COLO668 (cell line): ENCODE results near the gene STAT1.

Experiments
- DNase-seq: peaks from one replicate; lab custom pipeline; 2025; ENCODE audit not compliant: unreplicated experiment; lab: John Stamatoyannopoulos, UW

STAT1 gene

GRCh38 chr2:190986221-190986953, 27.6 kb downstream of the STAT1 start:
- peak; percentile 34 for DNase-seq

DNA sequence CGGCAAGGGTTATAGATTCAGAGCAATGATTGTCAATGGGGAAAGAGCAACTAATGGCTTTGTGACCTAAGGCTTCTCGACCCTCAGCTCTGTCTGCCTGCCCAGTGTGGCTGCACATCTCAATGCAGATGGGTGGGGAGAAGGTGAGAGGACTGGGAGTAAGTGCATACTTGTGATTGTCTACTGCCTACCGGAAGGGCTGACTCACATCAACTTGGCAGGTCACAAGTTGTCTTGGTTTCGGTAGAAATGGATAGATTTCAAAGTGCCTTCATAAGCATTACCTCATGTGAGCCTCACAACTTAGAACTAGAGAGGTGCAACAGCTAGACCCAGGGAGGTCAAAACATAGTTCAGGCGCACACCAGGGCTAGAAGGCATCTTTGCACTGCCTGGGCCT, 29.4 kb downstream of the STAT1 start:
- DNase-seq, result no peak

DNA sequence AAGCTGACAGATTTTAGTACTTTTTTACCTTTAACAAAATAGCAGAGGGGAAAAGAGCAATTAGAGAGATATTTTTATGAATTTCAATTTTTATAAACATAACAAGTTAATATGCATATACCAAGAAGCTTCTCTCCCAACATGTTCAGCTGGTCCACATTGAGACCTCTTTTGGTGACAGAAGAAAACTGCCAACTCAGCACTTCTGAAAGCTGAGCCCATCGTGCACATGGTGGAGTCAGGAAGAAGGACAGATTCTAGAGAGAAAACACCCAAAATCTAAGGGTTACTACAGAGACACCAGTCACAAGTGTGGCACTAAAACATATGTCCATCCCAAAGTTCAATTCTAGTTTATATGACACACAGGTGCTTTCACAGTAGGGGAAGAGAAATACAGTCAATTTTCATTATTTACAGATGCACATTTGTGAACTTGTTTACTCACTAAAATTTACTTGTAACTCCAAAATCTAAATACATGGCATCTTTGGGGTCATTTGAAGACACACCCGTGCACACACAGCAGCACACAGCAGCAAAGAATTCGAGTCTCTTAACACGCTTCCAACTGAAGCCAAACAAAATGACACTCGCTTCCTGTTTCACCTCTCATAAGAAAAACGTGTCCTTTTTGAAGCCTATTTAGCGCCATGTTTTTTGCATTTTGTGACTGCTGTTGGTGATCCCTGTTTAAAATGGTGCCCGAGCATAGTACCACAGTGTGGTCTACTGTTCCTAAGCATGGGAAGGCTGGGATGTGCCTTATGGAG, 31.5 kb downstream of the STAT1 start:
- DNase-seq, result no peak

DNA sequence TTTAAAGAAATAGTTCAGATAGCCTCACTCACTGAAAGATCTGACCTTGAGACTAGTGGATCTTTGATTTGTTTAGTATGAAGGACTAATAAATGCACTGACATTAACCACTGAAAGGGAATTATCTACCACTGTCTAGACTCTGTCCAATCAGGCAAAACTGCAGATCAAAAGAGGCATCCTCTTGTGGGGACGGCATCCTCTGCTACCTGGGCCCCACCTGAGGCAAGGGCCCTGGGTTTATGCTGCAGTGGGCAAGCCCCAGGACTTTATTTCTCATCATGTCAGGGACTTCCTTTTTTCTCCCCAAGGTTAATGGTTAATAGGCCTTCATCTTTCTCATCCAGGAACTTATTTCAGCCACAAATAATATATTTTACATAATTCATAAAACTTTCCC, 32.2 kb downstream of the STAT1 start:
- no peak for DNase-seq

DNA sequence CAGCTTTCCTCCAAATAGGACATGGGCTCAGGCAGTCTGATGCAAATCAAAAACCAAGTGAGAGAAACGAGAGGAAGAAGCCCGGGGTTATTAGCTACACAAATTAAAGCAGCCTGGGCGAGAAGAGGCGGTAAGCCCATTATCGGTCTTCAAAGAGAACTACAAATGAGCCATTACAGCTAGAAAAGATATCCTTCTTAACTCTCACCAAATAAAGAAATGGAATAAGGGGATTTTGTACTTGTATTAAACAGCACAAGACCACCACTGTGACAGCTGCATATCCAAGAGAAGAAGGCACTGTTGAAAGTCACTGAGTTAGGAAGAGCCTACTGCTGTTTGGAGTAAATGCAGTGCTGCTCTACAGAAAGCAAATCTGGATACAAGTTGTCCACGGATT, 32.6 kb downstream of the STAT1 start:
- DNase-seq, result no peak

DNA sequence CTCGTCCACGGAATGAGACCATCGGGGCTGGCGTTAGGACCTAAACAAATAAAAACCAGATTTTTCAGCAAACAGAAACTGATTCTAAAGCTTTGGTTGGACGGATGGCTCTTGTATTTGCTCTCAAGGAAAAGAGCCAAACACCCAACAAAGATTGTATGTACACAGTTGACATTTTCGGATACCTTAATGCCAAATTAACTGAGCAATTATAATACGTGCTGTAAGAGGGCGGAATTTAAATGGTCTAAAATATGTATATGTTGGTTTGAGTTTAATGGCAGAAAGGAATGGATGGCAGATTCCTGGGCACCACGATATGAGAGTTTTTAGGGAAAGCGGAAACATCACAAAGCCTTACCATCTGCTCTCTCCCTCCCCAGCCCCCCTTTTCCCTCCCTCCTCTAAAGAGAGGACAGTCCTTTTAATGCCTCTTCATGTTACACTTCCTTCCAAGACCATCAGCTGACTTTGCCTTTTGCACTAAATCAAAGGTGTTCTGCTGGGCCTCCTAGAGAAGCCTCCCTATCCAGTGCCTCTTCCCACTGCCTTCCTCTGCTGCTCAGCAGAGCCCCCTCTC, 33.3 kb downstream of the STAT1 start:
- DNase-seq, result no peak

DNA sequence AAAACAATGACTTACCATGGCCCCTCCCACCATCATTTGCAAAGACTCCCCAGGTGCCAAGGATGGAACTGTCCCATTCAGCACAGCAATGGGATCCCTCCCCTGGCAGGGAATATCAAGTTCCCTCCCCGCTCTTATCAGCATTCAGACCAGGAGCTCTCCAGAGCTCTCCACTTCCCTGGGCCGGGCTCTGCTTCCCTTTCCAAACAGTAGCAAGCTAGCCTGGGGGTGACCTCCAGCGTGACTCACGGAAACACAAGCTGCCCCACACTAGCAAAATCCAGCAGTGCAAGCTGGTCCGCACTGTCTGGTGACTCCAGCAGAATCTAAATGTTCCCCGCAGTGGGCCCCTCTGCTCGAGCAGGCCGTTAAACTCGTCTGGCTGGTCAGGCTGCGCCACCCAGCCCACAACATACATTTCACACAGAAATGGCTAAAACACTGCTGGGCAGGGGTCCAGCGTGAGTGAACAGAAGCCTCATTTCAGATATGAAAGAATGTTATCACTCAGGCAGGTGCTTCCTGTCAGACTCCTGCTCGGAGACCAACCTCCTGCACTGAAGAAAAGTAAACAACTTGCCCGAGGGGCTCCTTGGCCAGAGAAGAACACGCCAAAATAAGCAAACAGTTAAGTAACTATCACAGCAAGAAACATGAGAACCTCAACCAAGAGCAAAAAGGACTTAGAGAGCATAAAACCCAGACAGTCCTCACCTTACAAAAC, 33.9 kb downstream of the STAT1 start:
- peak; percentile 58 for DNase-seq

GRCh38 chr2:190978389-190979053, 35.5 kb downstream of the STAT1 start:
- DNase-seq, result no peak

DNA sequence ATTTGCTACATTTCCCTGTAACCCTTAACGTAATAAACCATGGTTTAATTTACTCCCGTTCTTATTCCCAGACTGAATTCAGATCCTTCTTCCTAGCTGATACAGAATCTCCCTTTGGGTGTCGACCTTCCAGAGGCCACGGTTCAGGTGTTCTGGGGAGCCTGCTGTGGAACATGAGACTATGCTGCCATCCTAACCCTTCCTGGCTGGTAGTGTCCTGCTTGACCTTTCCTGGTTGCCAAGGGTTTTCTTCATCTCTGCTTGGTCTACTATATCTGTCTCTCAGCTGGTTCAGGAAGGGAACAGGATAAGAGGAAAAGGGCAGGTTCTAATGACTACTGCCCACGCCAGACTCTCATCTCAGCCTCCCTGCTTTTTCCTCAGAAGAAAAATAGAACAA, 36.5 kb downstream of the STAT1 start:
- DNase-seq, result no peak

DNA sequence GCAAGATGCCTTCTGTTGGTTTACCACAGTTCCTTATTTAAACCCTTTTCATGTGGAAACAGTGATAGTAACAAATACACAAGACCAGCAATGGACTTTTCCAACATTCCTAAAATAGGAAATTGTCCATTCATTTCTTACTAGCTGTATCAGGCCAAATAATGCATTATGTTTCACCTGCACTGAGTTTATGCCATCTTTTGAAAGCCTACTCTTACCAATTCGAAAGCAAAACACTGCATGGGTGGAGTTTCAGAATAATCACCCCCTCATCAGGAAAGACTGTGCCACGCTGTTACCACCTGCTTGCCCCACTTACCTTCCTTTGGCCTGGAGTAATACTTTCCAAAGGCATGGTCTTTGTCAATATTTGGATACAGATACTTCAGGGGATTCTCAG, 37.5 kb downstream of the STAT1 start:
- DNase-seq, result no peak

- no peak for DNase-seq
These were observed 39.2 kb downstream of the STAT1 start for GRCh38 chr2:190974629-190975361.

GRCh38 chr2:190973726-190974628, 40.0 kb downstream of the STAT1 start:
- no peak for DNase-seq

GRCh38 chr2:190973262-190973661, 40.7 kb downstream of the STAT1 start:
- DNase-seq, result no peak

DNA sequence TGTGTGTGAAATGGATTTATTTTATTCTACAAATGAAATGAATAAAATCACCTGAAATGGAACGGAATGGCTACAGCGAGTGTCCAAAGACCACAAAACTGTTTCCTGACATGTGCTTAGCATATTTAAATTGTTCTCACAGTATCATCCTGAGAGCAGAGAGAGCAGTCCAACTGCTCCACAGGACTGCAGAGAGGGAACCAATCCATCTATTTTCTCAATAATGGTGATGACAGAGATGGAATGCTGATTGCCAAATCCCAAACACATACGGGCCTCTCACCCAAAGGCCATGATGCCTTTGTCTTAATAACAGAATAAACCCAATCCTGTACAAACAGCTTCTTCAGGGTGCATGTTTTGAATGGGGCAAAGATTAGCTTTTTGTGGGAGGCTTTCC, 41.1 kb downstream of the STAT1 start:
- DNase-seq, result no peak

DNA sequence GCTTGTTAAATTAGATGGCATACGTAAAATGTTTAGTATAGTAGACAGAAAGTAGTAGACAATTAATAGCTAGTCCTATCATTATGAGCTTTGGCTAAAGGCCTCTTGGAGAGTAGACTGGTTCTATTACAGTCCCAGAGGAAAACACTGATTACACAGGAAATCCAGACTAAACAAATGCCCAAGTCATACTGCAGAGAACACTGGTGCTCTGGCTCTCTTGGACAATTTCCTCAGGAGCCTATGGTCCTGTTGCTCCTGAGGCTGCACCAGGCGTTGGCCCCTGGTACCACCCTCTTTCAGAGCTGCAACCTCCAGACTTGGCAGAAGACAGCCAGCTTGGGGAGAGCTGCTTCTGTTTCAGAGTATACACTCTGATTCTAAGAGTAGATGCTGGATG, 41.8 kb downstream of the STAT1 start:
- no peak for DNase-seq

DNA sequence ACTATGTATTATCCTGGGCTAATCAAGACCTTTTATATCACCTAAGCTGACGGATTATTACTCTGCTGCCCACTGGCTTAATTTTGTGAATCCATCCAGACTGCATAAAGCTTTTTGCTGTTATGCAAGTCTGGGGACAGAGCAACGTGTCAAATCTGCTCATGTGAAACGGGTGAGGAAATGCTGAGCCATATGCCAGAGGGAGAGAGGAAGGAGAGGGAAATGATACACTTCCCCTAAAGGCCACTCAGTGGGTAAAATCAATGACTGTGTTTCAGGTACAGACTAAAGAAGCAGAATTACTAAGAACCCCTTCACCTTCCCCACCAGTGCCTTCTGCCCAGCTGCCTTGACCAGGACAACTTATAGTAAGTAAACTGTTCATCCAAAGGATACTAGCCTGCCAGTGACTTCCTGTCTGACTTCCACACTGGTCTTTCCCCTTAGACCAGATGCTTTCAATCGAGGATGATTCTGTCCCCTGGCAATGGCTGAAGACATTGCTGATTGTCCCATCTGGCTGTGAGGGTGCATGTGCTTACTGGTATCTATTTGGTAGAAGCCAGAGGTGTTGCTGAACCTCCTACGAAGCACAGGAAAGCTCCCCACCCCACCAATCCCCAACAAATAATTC, 43.0 kb downstream of the STAT1 start:
- DNase-seq, result no peak

GRCh38 chr2:190970160-190970559, 43.8 kb downstream of the STAT1 start:
- DNase-seq, result no peak

GRCh38 chr2:190968522-190968921, 45.4 kb downstream of the STAT1 start:
- no peak for DNase-seq
